Calu3 (cell line): ENCODE data around the gene SPG7. TPM values are rescaled to one million over a fixed set of nuclear protein-coding genes. Genes with fewer than 3 reads are reported as not detected.

Experiments used
- BruUV-seq: library from RNA; stranded (reverse); fragments of 400-500 nt; replicated peaks from 2 replicates; lab custom pipeline; 2021; lab: Mats Ljungman, UMichigan
- CTCF ChIA-PET: fragments of 300-600 bp; sonication (Branson Sonifier 250); formaldehyde crosslinking; loops from one replicate; lab custom pipeline; 2022; ENCODE audit warnings: antibody characterized with exemption; lab: Charles Lee
- DNase-seq: peaks from one replicate; pipeline ENCODE4 v3.0.0; 2022
- H3K27ac Mint-ChIP-seq: one replicate; pipeline ENCODE4 v1.8.0; 2022; ENCODE audit warnings: mixed read lengths; ENCODE audit not compliant: unreplicated experiment
- H3K27me3 Mint-ChIP-seq: one replicate; pipeline ENCODE4 v1.8.0; 2022; ENCODE audit warnings: mixed read lengths; ENCODE audit not compliant: unreplicated experiment
- H3K36me3 Mint-ChIP-seq: one replicate; pipeline ENCODE4 v1.8.0; 2022; ENCODE audit warnings: mild to moderate bottlenecking, moderate library complexity, mixed read lengths; ENCODE audit not compliant: insufficient read depth, unreplicated experiment
- H3K4me1 Mint-ChIP-seq: one replicate; pipeline ENCODE4 v1.8.0; 2022; ENCODE audit warnings: mild to moderate bottlenecking, low read depth, mixed read lengths; ENCODE audit not compliant: unreplicated experiment
- H3K4me3 Mint-ChIP-seq: one replicate; pipeline ENCODE4 v1.8.0; 2022; ENCODE audit warnings: mild to moderate bottlenecking, low read depth, moderate library complexity, mixed read lengths; ENCODE audit not compliant: unreplicated experiment
- H3K9me3 Mint-ChIP-seq: one replicate; pipeline ENCODE4 v1.8.0; 2022; ENCODE audit warnings: low read depth, mixed read lengths; ENCODE audit not compliant: unreplicated experiment
- CTCF ChIP-seq: fragments of 200-600 bp; IDR thresholded peaks from one replicate; pipeline ENCODE4 v1.8.0; 2022; ENCODE audit warnings: antibody characterized with exemption; ENCODE audit not compliant: unreplicated experiment
- intact Hi-C: fragments of 100-400 bp; cut with micrococcal nuclease; formaldehyde crosslinking; loops from one replicate; pipeline ENCODE4 v1.10.0; 2022; ENCODE audit not compliant: unreplicated experiment
- total RNA-seq: library from RNA; stranded (reverse); gene quantifications from 2 replicates; pipeline ENCODE4 v1.2.3, GENCODE V29; 2022

Gene SPG7
- total RNA-seq, 1 experiment from 2014 or later, result 174 TPM

- CTCF ChIA-PET, result interaction anchor here (0.6 to 1.6 kb wide), 7 partner anchors 14 to 98 kb away, joined by 3 to 5 read pairs (median 4); no protein-coding TSS in a partner anchor
- DNase-seq, result no peak
- Mint-ChIP-seq H3K27ac (no peak overlapping the region), H3K4me3 (peak overlapping the region; percentile 45), H3K4me1 (peaks cover 14% of the 10 kb centered on the region), H3K36me3 (peaks cover 5% of the 10 kb centered on the region), H3K27me3 (no peaks in the 10 kb centered on the region), H3K9me3 (no peaks in the 10 kb centered on the region)
- TF ChIP-seq CTCF, result no peak
- BruUV-seq, result no TSS peak
- intact Hi-C loops, result no loop called here
Measured at GRCh38 chr16:89601906-89602272, 93.7 kb downstream of the SPG7 start.

- Mint-ChIP-seq H3K4me1 (peaks cover 14% of the 10 kb centered on the region), H3K27me3 (no peaks in the 10 kb centered on the region), H3K36me3 (peaks cover 1% of the 10 kb centered on the region), H3K9me3 (no peaks in the 10 kb centered on the region), H3K4me3 (peak overlapping the region; percentile 45), H3K27ac (no peak overlapping the region)
- DNase-seq, result peak; percentile 67
- TF ChIP-seq CTCF, result no peak
- no TSS peak for BruUV-seq
- intact Hi-C loops, result no loop called here
- CTCF ChIA-PET, result interaction anchor here (0.5 to 1.6 kb wide), 9 partner anchors 13 to 927 kb away, joined by 3 to 5 read pairs (median 4); no protein-coding TSS in a partner anchor
Measured at GRCh38 chr16:89602273-89602951, 94.2 kb downstream of the SPG7 start.

GRCh38 chr16:89602952-89603590 lies 94.9 kb downstream of the SPG7 start:
- H3K4me1 Mint-ChIP-seq, result peaks cover 14% of the 10 kb centered on the region
- intact Hi-C loops, result no loop called here
- H3K27ac Mint-ChIP-seq, result no peak overlapping the region
- H3K36me3 Mint-ChIP-seq, result no peaks in the 10 kb centered on the region
- H3K9me3 Mint-ChIP-seq, result no peaks in the 10 kb centered on the region
- CTCF ChIA-PET, result interaction anchor here (0.5 to 1.6 kb wide), 6 partner anchors 13 to 928 kb away, joined by 3 to 4 read pairs (median 4); no protein-coding TSS in a partner anchor
- TF ChIP-seq CTCF, result no peak
- BruUV-seq, result no TSS peak
- H3K4me3 Mint-ChIP-seq, result peak overlapping the region; percentile 45
- no peak for DNase-seq
- H3K27me3 Mint-ChIP-seq, result no peaks in the 10 kb centered on the region

GRCh38 chr16:89604764-89605163 lies 96.6 kb downstream of the SPG7 start:
- H3K4me1 Mint-ChIP-seq, result peaks cover 14% of the 10 kb centered on the region
- H3K27me3 Mint-ChIP-seq, result no peaks in the 10 kb centered on the region
- BruUV-seq, result no TSS peak
- DNase-seq, result no peak
- TF ChIP-seq CTCF, result no peak
- no peak overlapping the region for H3K27ac Mint-ChIP-seq
- H3K9me3 Mint-ChIP-seq, result no peaks in the 10 kb centered on the region
- CTCF ChIA-PET, result no interaction called here
- no peak overlapping the region for H3K4me3 Mint-ChIP-seq
- no peaks in the 10 kb centered on the region for H3K36me3 Mint-ChIP-seq
- intact Hi-C loops, result no loop called here
